ENCODE measurements around the gene BICRA.

- TF ChIP-seq CTCF (IDR thresholded peaks at IDR 0.05) (no peak), POLR2A (IDR thresholded peaks at IDR 0.05) (no peak)
Observed at GRCh38 chr19:47719047-47719859, 110.3 kb downstream of the BICRA start.

Data from testis (tissue), 2 donors.